ENCODE results near the gene PCK1. TPM values are rescaled to one million over a fixed set of nuclear protein-coding genes. Genes with fewer than 3 reads are reported as not detected.

The PCK1 gene
- total RNA-seq, 4 donors from 2014 or later = 2.2 to 6.3 (median 5.2) TPM

GRCh38 chr20:57581202-57582028 is 20.5 kb downstream of the PCK1 start:
- Histone ChIP-seq H3K4me3 (no peak overlapping the region), H3K27me3 (peaks cover 92% of the 10 kb centered on the region), H3K9me3 (no peaks in the 10 kb centered on the region), H3K27ac (no peak overlapping the region), H3K4me1 (peaks cover 12% of the 10 kb centered on the region), H3K36me3 (no peaks in the 10 kb centered on the region)
- DNase-seq (ENCODE audit: low spot score in 2 of 2) = no peak
- WGBS = 79% methylated on average over 2 of the region's 14 CpGs
- TF ChIP-seq CTCF (IDR thresholded peaks at IDR 0.05) (no peak), EP300 (IDR thresholded peaks at IDR 0.05) (no peak), POLR2AphosphoS5 (IDR thresholded peaks at IDR 0.05) (no peak), POLR2A (IDR thresholded peaks at IDR 0.05) (no peak)

GRCh38 chr20:57582029-57582378 is 21.1 kb downstream of the PCK1 start:
- no peaks in the 10 kb centered on the region for H3K36me3 ChIP-seq
- no peak for DNase-seq (ENCODE audit: low spot score in 2 of 2)
- no peak overlapping the region for H3K4me3 ChIP-seq
- peaks cover 92% of the 10 kb centered on the region for H3K27me3 ChIP-seq
- peaks cover 12% of the 10 kb centered on the region for H3K4me1 ChIP-seq
- H3K27ac ChIP-seq = no peak overlapping the region
- WGBS = 85% methylated on average over 4 of the region's 5 CpGs
- H3K9me3 ChIP-seq = no peaks in the 10 kb centered on the region
- TF ChIP-seq CTCF (IDR thresholded peaks at IDR 0.05) = no peak
- TF ChIP-seq POLR2AphosphoS5 (IDR thresholded peaks at IDR 0.05) = no peak
- TF ChIP-seq POLR2A (IDR thresholded peaks at IDR 0.05) = no peak
- no peak for TF ChIP-seq EP300 (IDR thresholded peaks at IDR 0.05)

- 38% methylated on average over 21 of the region's 21 CpGs for WGBS
- Histone ChIP-seq H3K27ac (no peak overlapping the region), H3K36me3 (no peaks in the 10 kb centered on the region), H3K9me3 (no peaks in the 10 kb centered on the region), H3K27me3 (peaks cover 96% of the 10 kb centered on the region), H3K4me3 (peak overlapping the region; percentile 8), H3K4me1 (peaks cover 12% of the 10 kb centered on the region)
- DNase-seq (ENCODE audit: low spot score in 2 of 2) = no peak
- TF ChIP-seq EP300 (IDR thresholded peaks at IDR 0.05) (no peak), CTCF (IDR thresholded peaks at IDR 0.05) (no peak), POLR2A (IDR thresholded peaks at IDR 0.05) (no peak)
Observed at GRCh38 chr20:57582432-57583288, 21.8 kb downstream of the PCK1 start.

GRCh38 chr20:57583289-57584257 is 22.7 kb downstream of the PCK1 start:
- Histone ChIP-seq H3K4me3 (no peak overlapping the region), H3K36me3 (no peaks in the 10 kb centered on the region), H3K27me3 (peaks cover 89% of the 10 kb centered on the region), H3K27ac (no peak overlapping the region), H3K9me3 (no peaks in the 10 kb centered on the region), H3K4me1 (peaks cover 12% of the 10 kb centered on the region)
- WGBS = 90% methylated on average over 18 of the region's 18 CpGs
- no peak for DNase-seq (ENCODE audit: low spot score in 2 of 2)
- TF ChIP-seq POLR2AphosphoS5 (IDR thresholded peaks at IDR 0.05) (no peak), CTCF (IDR thresholded peaks at IDR 0.05) (no peak), POLR2A (IDR thresholded peaks at IDR 0.05) (no peak), EP300 (IDR thresholded peaks at IDR 0.05) (no peak)

All from suprapubic skin (tissue), 4 donors.